C1 segment of cervical spinal cord (tissue), 14 donors: ENCODE results near the gene TRAP1.
A peak's percentile ranks its signal among the peaks of the same experiment; 100 is the strongest.

Experiments used
- DNase-seq, 14 donors: peaks; one replicate each; lab custom pipeline; 2025; lab: John Stamatoyannopoulos, UW

Gene TRAP1

GRCh38 chr16:3651461-3652372 is 65.6 kb downstream of the TRAP1 start:
- DNase-seq: peak in 1 of 14 donors; percentile 9

GRCh38 chr16:3650631-3651265 is 66.6 kb downstream of the TRAP1 start:
- no peak for DNase-seq

- no peak for DNase-seq
Measured at GRCh38 chr16:3646348-3646920, 70.9 kb downstream of the TRAP1 start.

DNA sequence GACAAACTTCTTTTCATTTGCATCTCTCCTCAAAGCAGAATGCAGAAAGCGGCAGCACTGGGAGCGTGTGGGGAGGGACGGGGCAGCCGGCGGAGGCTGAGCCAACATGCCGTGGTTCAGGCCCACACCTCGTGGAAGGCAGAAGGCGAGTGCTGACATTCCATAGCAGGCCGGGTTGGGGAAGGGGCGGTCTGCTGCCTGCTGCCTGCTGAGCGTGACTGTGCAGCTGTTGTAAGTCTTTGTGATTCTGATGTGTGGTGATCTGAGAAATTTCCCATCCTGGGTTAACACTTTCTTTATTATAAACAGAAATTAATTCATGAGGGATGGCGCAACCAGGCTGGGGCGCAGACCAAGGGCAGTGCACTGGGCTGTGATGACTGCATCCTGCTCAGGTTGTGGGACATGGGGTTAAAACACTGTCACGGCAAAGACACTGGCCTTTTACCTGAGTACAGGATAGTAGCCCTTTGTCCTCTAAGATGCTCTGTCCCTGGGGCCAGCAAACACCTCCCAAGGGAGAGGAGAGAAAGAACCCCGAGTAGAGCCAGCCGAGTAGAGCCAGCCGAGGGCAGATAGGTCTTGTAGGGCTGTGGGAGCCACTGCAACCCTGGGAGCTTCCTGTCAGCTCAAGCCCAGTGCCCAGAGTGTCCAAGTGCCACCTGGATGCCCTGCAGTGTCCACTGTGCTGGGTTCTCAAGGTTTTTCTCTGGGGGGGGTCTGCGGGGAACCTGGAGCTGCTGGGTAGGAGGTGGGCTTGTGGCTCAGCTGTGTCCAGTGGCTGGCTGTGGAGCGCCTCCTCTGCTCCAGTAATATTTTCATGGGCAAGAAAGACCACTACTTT is 71.6 kb downstream of the TRAP1 start:
- no peak for DNase-seq

- no peak for DNase-seq
Measured at GRCh38 chr16:3645108-3645503, 72.2 kb downstream of the TRAP1 start.

GRCh38 chr16:3643095-3643730 is 74.1 kb downstream of the TRAP1 start:
- DNase-seq: no peak

- DNase-seq: peak in 1 of 14 donors; percentile 62
Measured at GRCh38 chr16:3642397-3643094, 74.8 kb downstream of the TRAP1 start.

DNA sequence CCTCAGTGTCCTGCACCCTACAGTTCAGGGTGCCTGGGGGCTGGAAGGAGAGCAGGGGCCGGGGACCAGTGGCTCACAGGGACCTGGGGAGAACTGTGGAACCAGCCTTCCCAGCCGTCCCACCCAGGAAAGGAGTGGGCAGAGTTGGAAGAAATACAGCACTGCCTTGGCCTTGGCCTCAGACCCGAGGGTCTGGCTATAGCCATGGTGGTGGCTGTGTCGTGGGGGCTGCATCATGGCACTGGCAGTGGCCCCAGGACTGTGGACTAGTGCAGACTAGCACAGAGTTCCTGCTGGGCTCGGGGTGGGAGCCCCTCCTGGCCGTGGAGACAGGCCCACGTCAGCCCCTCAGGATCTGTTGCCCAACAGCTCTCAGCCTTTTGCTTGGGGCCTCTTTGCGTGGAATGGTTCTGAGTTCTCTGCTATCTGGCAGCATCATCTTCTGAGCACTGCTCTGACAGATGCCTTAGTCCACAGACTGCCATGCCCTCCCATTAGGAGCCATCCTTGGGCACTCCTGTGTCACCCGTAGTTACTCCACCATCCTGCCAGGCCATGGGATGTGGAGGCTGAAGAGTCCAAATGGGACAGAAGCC is 75.4 kb downstream of the TRAP1 start:
- DNase-seq: no peak

DNA sequence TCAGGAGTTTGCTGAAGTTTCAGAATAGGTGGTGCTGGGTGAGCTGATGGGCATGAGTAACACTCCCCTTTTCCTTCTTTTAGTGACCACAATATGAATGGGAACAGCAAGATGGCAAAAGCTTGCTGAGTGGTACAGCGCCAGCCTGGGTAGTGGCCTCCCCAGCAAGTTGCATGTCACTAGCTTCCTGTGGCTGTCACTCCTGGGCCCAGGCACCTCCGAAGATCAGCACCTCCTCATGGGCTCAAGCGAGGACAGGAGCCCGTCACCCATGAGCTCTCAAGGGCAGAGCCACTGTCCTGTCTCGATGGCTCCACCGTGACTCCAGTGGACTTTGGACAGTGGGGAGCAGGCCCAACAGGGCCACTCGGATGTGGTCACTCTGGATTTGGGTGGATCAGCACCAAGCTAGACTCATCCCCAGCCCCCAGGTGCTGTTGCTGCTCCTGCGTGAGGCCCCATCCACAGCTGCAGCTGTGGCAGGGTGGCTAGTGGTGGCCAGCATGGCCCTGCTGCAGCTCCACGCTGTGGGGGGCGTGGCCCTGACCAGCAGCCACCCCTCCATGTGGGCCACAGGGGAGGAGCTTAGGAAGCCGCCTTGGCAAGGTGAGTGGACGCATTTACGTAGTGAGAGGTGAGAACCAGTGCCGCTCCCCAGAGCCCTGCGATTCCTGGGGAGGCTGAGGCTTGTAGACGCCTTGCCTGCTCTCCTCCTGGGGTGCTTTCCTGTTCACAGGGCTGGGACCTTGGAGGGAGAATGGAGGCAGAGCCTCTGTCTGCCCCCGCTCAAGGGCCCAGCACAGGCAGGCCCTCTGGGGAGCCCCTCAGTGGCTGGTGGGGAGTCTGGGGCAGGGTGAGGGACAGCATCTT is 76.5 kb downstream of the TRAP1 start:
- DNase-seq: no peak

GRCh38 chr16:3640207-3640606 is 77.1 kb downstream of the TRAP1 start:
- no peak for DNase-seq

DNA sequence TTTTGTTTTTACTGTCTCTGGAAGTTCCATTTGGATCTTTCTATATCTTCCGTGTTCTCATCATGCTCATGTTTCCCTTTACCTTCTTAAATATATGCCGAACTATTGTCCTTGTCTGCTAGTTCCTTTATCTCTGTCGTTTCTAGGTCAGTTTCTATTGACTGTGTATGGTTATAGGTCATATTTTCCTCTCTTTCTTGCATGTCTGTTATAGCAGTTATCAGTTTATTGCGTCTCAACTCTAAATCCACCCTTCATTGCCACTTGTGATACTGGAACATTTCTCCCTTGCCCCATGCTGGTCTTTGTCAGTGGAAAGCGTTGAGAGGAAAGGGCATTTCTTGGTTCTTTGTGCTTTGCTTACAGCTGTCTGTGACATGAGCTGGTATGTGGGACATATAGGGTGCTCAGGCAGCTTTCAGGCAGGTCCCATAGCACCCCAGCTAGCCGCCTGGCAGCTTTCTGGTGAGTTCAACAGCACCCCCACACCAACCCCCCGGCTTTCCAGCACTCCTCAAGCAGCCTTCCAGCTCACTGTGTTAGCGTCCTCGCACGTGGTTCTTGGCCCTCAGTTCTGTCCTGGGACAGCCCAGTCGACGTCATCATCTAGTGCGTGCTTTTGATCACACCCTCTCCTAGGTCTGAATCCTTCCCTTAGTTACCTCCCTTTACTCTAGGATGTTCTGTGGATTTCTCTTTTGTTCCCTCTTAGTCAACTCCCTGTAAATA is 78.2 kb downstream of the TRAP1 start:
- DNase-seq: no peak

DNA sequence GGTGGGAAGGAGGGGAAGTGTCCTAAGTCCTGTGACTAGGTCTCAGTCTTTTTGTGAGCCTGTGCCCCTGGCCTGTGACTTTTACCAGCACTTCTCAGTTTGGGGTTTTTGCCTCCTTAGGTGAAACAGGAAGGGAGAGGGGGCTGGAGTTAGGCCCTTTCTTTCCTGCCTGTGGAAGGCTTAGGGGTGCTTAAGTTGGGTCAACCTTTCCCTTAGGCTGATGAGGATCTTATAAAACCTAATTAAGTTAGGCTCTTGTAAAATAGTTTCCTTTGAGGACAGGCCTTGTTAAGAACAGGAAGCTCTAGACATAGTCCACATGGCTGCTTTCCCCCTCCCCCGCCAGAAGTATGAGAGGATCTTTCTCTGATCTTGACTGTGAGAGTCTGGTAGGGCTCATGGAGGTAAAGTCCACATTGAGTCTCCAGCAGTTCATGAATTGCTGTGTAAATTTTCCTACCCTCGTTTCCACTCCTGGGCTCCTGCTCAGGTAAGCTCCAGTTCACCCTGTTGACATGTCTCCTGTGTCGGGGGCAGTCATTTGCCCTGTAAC is 79.9 kb downstream of the TRAP1 start:
- DNase-seq: no peak

DNA sequence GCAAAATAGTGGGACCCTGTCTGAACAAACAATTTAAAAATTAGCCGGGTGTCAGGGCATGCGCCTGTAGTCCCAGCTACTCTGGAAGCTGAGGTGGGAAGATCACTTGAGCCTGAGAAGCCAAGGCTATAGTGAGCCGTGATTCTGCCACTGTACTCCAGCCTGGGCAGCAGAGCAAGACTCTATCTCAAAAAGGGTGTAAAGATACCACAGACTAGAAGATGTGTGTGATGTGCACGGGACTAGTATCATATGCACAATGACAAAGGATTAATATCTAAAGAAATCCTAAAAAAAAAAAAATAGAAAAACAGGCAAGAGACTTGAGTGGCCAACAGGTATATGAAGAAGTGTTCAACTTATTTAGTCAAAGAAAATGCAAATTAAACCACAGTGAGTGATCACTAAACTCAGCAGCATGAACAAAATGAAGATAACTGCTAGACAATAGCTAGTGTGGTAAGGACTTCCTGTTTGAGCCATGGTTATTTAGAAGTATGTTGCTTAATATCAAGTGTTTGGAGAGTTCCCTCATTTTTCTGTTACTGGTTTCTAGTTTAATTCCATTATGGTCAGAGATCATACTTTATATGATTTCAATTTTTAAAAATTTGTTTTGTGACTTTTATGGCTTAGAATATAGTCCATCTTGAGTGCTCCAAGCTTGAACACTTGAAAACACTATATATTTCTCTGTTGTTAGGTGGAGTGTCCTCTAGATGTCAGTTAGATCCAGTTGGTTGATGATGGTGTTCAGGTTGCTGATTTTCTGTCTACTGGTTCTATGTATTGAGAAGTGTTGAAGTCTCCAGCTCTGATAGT is 91.2 kb downstream of the TRAP1 start:
- no peak for DNase-seq

- DNase-seq: no peak
Measured at GRCh38 chr16:3625331-3625730, 92.0 kb downstream of the TRAP1 start.

DNA sequence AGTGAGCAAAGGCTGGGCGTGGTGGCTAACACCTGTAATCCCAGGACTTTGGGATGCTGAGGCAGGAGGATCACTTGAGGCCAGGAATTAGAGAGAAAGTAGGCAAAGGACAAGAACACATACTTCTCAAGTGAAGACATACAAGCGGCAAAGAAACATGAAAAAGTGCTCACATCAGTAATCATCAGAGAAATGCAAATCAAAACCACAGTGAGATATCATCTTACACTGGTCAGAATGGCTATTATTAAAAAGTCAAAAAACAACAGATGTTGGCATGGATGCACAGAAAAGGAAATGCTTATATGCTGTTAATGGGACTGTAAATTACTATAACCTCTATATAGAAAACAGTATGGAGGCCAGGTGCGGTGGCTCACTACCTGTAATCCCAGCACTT is 93.7 kb downstream of the TRAP1 start:
- no peak for DNase-seq

GRCh38 chr16:3618769-3619141 is 98.6 kb downstream of the TRAP1 start:
- no peak for DNase-seq
